ENCODE results near the gene GLIS1.

Gene GLIS1

DNA sequence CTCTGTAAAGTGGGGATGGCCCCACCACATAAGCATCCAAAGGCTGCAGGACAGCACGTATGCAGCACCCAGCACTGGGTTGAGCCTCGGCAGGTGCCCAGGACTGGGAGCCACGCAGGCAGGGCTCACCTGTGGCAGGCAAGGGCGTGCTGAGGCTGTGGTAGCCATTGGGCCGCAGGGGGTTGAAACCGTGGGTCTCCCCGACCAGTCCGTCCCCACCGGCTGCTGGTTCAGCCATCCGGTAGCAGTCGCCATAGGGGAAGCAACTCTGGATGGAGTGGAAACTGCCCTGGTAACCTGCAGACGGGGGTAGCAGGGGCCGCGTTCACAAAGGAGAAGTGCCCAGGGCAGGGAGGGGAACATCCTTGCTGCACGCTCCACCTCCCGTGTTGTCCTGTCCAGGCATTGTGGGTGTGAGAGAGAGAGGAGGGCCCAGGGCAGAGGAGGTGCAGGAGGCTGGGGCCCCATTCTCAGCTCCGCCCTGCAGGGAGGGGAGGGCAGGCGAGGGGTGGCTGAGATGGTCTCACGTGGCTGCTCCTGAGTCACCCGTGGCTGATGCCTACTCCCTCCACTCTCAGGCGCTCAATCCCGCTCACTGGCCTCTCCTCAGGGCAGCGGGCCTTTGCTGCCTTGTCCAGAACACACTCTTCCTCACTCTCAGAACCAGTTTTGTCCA, 229.8 kb downstream of the GLIS1 start:
- TF ChIP-seq, protein P1, sequence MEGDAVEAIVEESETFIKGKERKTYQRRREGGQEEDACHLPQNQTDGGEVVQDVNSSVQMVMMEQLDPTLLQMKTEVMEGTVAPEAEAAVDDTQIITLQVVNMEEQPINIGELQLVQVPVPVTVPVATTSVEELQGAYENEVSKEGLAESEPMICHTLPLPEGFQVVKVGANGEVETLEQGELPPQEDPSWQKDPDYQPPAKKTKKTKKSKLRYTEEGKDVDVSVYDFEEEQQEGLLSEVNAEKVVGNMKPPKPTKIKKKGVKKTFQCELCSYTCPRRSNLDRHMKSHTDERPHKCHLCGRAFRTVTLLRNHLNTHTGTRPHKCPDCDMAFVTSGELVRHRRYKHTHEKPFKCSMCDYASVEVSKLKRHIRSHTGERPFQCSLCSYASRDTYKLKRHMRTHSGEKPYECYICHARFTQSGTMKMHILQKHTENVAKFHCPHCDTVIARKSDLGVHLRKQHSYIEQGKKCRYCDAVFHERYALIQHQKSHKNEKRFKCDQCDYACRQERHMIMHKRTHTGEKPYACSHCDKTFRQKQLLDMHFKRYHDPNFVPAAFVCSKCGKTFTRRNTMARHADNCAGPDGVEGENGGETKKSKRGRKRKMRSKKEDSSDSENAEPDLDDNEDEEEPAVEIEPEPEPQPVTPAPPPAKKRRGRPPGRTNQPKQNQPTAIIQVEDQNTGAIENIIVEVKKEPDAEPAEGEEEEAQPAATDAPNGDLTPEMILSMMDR (IDR thresholded peaks at IDR 0.05; ENCODE audit: extremely low read depth, missing control alignments): no peak
- DNase-seq (ENCODE audit: low spot score): no peak

- TF ChIP-seq, protein P1 (IDR thresholded peaks at IDR 0.05; ENCODE audit: extremely low read depth, missing control alignments): no peak
- DNase-seq (ENCODE audit: low spot score): no peak
These were observed 230.6 kb downstream of the GLIS1 start for GRCh38 chr1:53508056-53508990.

DNA sequence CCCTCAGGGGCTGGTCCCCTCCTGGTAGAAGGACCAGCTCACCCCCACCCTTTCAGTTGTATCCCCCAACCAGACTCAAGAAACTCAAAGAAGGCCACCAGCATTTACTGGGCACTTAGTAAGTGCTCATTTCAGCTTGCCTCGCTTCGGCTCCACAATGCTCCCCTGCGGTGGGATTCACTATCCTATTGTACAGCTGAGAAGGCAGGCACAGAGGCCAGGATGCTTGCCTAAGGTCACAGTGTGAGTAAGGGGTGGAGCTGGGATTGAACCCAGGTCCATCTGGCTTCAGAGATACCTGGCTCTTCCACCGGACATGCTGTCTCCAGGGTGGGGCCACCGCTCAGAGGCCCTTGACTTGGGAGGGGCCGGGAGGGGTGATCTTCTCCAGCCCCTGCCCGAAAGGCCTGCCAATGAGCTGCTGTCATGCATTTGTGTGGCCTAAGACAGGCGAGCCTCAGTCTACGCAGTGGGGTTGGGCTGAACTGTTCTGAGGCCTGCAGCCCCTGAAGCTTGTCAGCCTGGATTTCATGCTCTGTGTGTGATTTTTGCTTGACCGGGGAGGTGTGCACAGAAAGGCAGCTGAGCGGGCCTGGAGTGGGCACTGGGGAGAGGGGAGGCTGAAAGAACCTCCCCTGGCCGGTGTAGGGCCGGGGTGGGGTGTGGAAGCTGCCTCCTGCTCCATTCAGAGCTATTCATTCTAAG, 231.7 kb downstream of the GLIS1 start:
- DNase-seq (ENCODE audit: low spot score): no peak
- TF ChIP-seq, protein P1 (IDR thresholded peaks at IDR 0.05; ENCODE audit: extremely low read depth, missing control alignments): no peak

GRCh38 chr1:53506355-53507050, 232.5 kb downstream of the GLIS1 start:
- no peak for DNase-seq (ENCODE audit: low spot score)
- TF ChIP-seq, protein P1 (IDR thresholded peaks at IDR 0.05; ENCODE audit: extremely low read depth, missing control alignments): no peak

DNA sequence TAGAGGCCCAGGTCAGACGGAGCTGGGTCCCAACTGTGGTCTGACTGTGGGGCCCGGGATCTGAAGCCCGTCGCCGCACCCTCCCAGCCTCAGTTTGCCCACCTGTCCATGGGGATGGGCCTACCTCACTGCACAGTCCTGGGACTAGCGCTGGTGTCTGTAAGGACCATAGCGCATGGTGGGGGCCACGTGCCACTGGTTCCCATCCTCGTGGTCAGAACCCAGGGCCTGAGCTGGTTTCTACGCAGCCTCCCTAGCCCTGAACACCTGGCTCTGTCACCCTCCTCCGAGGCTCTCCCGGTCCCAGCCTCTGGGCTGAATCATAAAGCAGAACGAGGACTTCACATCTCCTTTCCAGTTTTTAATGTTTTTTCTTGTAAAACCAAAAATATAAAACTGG, 233.1 kb downstream of the GLIS1 start:
- no peak for DNase-seq (ENCODE audit: low spot score)
- TF ChIP-seq, protein P1 (IDR thresholded peaks at IDR 0.05; ENCODE audit: extremely low read depth, missing control alignments): no peak

DNA sequence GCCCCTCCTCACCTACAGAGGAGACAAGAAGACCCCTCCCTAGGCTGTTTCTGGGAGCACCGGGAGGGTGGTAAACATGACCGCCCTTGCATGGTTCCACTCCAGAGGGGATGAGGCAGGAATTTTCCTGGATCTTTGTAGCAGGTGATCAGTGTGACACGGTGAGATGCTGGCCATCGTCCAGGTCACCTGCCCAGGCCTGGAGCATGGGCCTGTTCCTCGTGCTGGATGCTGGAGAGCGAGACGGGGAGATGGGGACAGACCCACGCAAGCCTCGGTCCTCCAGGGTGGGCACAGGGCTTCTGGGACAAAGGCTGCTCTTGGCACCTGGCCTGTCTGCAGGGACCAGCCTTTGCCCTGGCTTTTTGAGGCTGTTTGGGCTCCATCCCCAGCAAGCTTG, 233.6 kb downstream of the GLIS1 start:
- TF ChIP-seq, protein P1 (IDR thresholded peaks at IDR 0.05; ENCODE audit: extremely low read depth, missing control alignments): no peak
- DNase-seq (ENCODE audit: low spot score): no peak

Measured in GM20000 (cell line).